ENCODE measurements around the gene MAMSTR. TPM values are rescaled to one million over a fixed set of nuclear protein-coding genes. Genes with fewer than 3 reads are reported as not detected.

MAMSTR gene
- total and polyA plus RNA-seq, 2 of the 4 experiments (the other 2 are of a cell fraction): 0.18 to 1.9 TPM

GRCh38 chr19:48746738-48747575 is 27.4 kb upstream of the MAMSTR start, which contains the start of gene IZUMO1:
Gene IZUMO1 (minus strand): TSS chr19:48746909. CDS start chr19:48745859, 1,050 bp downstream.
- H3K4me1 ChIP-seq (ENCODE audit: control insufficient read depth, insufficient read depth, low read length): no peaks in the 10 kb centered on the region
- intact Hi-C loops (cut with micrococcal nuclease) (no loop called here), in situ Hi-C loops (cut with MboI; ENCODE audit: low sequenced_read_pairs) (no loop called here), dilution Hi-C loops (cut with HindIII; ENCODE audit: low sequenced_read_pairs, unreplicated experiment) (no loop called here)
- H4K20me1 ChIP-seq (ENCODE audit: insufficient read depth, low read length): no peaks in the 10 kb centered on the region
- no peaks in the 10 kb centered on the region for H3K9me3 ChIP-seq (ENCODE audit: control insufficient read depth, insufficient read depth, low read length)
- peak within 1 kb of the TSS; percentile 96 for H2AFZ ChIP-seq (replicated peaks; ENCODE audit: low read length, poor library complexity)
- TF ChIP-seq BHLHE40 (IDR thresholded peaks at IDR 0.05; ENCODE audit: low read depth, low read length) (no peak), FOS (IDR thresholded peaks at IDR 0.05; ENCODE audit: low read depth, low read length) (no peak), POLR2A (IDR thresholded peaks at IDR 0.05; ENCODE audit: low read depth, low read length) (no peak)
- peak within 1 kb of the TSS; percentile 41; the same call in 1 of the 2 replicates for H2BK20ac ChIP-seq (ENCODE audit: low read depth, low read length)
- peak within 1 kb of the TSS; percentile 23; the same call in 1 of the 2 replicates for H3K27ac ChIP-seq (ENCODE audit: insufficient read depth, low read length)
- peak within 1 kb of the TSS; percentile 58 for H2BK120ac ChIP-seq (ENCODE audit: low read depth, low read length)
- ChIA-PET CTCF (interaction anchor here (1.1 kb wide), 1 partner anchor 12 kb away, joined by 3 read pairs; no protein-coding TSS in a partner anchor), POLR2A (ENCODE audit: unreplicated experiment) (no interaction called here)
- H3K9me1 ChIP-seq (ENCODE audit: insufficient read depth, low read length): no peaks in the 10 kb centered on the region
- 0 out of 2 replicates have a peak within 1 kb of the TSS, but pooled peaks have one; percentile 5 for H3K9ac ChIP-seq (ENCODE audit: low read depth, low read length)
- peaks cover 10% of the 10 kb centered on the region for H3K27me3 ChIP-seq (ENCODE audit: control insufficient read depth, insufficient read depth, low read length)
- H4K91ac ChIP-seq (ENCODE audit: insufficient read depth, low read depth, low read length): 0 out of 2 replicates have a peak within 1 kb of the TSS, but pooled peaks have one; percentile 17
- H3K4me3 ChIP-seq (ENCODE audit: insufficient read depth, low read depth, low read length): peak within 1 kb of the TSS; percentile 50
- peak within 1 kb of the TSS; percentile 32 for H4K5ac ChIP-seq (ENCODE audit: low read depth, low read length)
- peak within 1 kb of the TSS; percentile 79 for H2AK9ac ChIP-seq (replicated peaks; ENCODE audit: low read depth, low read length, poor library complexity)
- H3K18ac ChIP-seq (ENCODE audit: low read depth, low read length): no peak within 1 kb of the TSS
- peak within 1 kb of the TSS; percentile 41 for H2BK5ac ChIP-seq (ENCODE audit: low read depth, low read length, poor library complexity, severe bottlenecking)
- H4K8ac ChIP-seq (ENCODE audit: low read depth in 2 of 2, low read length in 2 of 2): peak within 1 kb of the TSS; percentile 28 to 99; a peak in 3 of 4 replicates
- no peak within 1 kb of the TSS; the same call in 2 of the 3 replicates for H2BK15ac ChIP-seq (ENCODE audit: low read depth, low read length)
- peak within 1 kb of the TSS; percentile 79 for H3K4ac ChIP-seq (ENCODE audit: low read depth, low read length)
- ATAC-seq (ENCODE audit: low read depth) (peak; percentile 97), DNase-seq (peak; percentile 90)
- H3K14ac ChIP-seq (replicated peaks; ENCODE audit: low read depth, low read length): peak within 1 kb of the TSS; percentile 53
- peak within 1 kb of the TSS; percentile 40 for H2AK5ac ChIP-seq (ENCODE audit: low read depth, low read length)
- 0 out of 2 replicates have a peak within 1 kb of the TSS, but pooled peaks have one; percentile 19 for H3K23ac ChIP-seq (ENCODE audit: low read depth, low read length)
- H3K56ac ChIP-seq (ENCODE audit: extremely low read depth, insufficient read depth, low read length): no peak within 1 kb of the TSS; the same call in 1 of the 2 replicates
- no peaks in the 10 kb centered on the region for H3K36me3 ChIP-seq (ENCODE audit: control insufficient read depth, insufficient read depth, low read length)
- BruUV-seq (replicated peaks): no TSS peak
- no peaks in the 10 kb centered on the region for H3K79me1 ChIP-seq (ENCODE audit: low read depth in 1 of 2, low read length in 2 of 2)
- H3K4me2 ChIP-seq (ENCODE audit: low read depth, low read length): peak within 1 kb of the TSS; percentile 66
- WGBS, 2 experiments (ENCODE audit: extremely low coverage in 2 of 2, insufficient read length in 1 of 2): 0% methylated on average over 3 of the region's 31 CpGs; no CpG with 5 or more reads in 1 of the 2 experiments
